Choroid plexus epithelial cell (primary cell): Measurements from ENCODE around the gene VTA1.
"Not testable (repeated sequence)": the region's sequence is repeated elsewhere in the genome, so short reads cannot be mapped to it uniquely, and the experiment has no call there.

ENCODE experiments used
- DNase-seq: peaks from one replicate; pipeline ENCODE4 v3.0.0-alpha.2; 2010; ENCODE audit warnings: low read depth
- H3K4me3 ChIP-seq: 2 replicates; pipeline ENCODE4 v1.5.1; 2011; ENCODE audit warnings: low read depth, mild to moderate bottlenecking, control low read depth, low read length, moderate library complexity
- TF ChIP-seq, protein P1 (sequence below): conservative IDR thresholded peaks from 2 replicates; pipeline ENCODE4 v1.5.1; 2011; ENCODE audit warnings: low read depth, mild to moderate bottlenecking, control low read depth, inconsistent platforms, low read length, moderate library complexity

Gene VTA1

DNA sequence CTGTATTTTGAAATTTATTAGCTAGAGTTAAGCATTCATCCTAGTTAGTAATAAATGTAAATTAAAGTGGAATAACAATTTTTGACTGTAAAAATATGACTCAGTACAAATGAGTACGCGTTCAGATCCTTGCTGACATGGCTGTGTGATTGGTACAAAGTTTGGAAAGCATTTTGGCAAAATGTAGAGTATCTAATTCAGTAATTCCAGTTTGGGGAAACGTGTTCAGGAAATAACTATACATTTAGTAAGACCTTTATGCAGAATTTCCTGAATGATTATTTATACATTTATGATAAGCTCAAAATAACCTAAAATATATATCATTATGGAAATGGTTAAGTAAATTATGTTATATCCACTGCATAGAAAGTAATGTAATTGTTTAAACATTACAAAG lies 8.0 kb downstream of the VTA1 start:
- H3K4me3 ChIP-seq, result no peak overlapping the region
- no peak for DNase-seq
- TF ChIP-seq, protein P1, sequence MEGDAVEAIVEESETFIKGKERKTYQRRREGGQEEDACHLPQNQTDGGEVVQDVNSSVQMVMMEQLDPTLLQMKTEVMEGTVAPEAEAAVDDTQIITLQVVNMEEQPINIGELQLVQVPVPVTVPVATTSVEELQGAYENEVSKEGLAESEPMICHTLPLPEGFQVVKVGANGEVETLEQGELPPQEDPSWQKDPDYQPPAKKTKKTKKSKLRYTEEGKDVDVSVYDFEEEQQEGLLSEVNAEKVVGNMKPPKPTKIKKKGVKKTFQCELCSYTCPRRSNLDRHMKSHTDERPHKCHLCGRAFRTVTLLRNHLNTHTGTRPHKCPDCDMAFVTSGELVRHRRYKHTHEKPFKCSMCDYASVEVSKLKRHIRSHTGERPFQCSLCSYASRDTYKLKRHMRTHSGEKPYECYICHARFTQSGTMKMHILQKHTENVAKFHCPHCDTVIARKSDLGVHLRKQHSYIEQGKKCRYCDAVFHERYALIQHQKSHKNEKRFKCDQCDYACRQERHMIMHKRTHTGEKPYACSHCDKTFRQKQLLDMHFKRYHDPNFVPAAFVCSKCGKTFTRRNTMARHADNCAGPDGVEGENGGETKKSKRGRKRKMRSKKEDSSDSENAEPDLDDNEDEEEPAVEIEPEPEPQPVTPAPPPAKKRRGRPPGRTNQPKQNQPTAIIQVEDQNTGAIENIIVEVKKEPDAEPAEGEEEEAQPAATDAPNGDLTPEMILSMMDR, result no peak

DNA sequence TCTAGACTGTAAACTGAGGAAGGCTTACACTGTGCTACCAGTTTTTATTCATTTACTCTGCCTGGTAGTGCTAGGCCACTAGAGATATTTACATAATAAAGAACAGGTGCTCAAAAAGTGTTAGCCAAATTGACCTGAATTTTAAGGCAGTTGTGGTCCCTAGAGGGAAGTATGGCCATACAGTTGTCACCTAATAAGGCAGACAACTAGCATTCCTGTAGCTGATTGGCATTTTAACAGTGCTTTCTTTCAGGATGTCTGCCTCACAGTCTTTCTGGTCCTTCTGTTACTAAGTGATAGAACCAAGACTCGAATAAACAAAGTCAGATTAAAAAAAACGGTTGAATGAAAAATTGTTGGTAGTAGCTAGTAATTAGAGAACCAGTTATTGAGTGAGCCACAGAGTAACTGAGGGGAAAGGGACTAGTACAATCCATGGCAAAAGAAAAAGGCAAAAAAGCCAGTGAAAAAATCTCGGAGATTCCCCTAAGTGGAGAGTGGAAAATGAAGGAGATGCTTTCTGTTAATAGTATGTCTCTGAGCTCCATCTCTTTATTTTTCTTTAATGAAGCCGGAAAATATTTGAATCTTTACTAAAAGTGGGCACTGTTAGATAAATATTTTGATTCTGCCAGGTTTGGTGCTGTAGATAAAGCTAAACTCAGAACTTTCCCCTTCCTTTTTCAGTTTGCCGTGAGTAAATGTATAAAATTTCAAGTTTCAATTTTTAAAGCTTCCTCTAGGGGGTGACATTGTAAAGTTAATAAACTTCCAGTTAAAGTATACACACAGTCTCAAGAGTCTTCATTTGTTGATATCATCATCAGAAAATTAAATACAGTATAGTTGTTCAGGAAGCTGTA lies 9.1 kb downstream of the VTA1 start:
- no peak overlapping the region for H3K4me3 ChIP-seq
- peak; percentile 54 for DNase-seq
- TF ChIP-seq, protein P1, result peak; percentile 40

DNA sequence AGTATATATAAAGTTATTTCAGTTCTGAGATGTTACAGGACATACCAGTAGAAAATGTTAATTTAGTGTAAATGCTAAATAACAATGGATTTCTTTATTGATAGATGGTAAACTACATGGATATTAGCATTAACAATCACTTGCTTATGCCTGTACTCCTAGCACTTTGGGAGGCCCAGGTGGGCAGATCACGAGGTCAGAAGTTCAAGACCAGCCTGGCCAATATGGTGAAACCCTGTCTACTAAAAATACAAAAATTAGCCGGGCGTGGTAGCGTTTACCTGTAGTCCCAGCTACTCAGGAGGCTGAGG lies 9.7 kb downstream of the VTA1 start:
- H3K4me3 ChIP-seq, DNase-seq: not testable (repeated sequence)

DNA sequence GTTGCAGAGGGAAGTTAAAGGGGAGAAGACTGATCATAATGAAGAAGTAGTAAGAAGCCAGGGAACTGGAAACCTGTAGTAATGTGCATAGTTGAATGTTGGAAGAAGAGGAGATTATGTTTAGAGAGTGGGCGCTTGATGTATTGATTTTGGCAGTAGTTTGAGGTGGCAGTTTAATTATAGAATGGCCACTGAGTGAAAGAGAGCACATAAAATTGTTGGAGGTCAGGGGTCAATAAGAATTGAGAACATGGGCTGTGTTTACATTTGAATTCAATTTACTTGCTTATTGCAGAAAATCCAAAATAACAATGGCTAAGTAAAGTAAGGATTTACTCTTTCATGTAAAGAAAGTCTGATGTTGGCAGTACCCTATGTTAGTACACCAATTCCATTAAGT lies 15.7 kb downstream of the VTA1 start:
- DNase-seq, result no peak
- TF ChIP-seq, protein P1, result no peak

DNA sequence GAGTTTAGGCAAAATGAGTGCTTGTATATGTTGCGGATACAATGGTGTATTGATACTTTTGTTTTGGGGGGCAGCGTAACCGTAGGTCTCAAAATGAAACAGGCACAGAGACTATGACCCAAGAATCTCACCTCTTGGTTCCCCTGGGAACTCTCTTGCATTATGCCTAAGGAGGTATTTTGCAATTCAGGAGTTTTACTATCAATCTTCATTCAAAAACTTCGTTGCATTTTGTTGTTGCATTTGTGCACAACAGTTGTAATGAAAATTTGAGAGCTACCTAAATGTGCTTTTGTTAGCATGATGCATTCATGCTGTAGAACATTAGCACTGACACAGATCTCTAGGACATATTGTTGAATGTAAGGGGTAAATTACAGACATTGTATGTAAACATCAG lies 18.2 kb downstream of the VTA1 start:
- peak; percentile 21 for DNase-seq
- TF ChIP-seq, protein P1, result no peak
- H3K4me3 ChIP-seq, result no peak overlapping the region

More for the DNA sequence above, 15.7 kb downstream of the VTA1 start:
- no peak overlapping the region for H3K4me3 ChIP-seq

DNA sequence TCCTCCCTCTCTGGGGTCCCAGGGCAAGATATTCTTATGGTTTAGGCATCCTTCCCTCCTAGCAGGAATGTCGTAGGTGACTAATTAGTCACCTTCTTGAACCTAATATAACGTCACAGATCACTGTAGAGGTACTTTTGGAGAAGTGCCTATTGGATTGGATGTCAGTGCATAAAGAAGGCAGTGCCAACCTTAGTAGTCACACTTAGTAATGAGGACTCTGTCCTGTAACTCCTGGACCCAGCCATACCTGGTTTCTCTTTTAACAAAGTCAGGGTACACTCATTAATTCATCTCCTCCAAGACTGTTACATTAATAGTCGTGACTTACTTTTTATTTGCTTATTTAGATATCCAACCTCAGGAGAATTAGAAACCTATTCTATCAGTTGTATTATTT lies 20.0 kb downstream of the VTA1 start:
- no peak overlapping the region for H3K4me3 ChIP-seq
- no peak for DNase-seq
- TF ChIP-seq, protein P1, result no peak

DNA sequence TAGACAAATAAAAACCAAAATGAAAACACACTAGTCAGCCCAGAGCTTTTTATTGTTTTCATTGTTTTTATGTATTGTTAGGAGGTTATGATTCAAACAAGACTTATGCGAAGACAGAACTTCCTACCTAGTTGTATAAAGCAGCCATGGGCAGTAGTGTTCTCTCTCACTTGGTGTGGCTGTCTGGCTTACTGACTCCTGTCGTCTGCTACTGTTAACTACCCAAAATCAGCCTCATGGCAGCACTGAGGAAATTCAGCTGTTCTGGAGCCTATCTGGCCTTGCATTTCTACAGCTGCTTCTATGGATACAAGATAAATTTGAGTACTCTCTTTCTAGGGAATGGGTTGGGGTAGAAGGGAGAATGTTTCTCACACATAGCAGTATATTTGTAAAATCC lies 20.4 kb downstream of the VTA1 start:
- TF ChIP-seq, protein P1, result no peak
- no peak for DNase-seq

DNA sequence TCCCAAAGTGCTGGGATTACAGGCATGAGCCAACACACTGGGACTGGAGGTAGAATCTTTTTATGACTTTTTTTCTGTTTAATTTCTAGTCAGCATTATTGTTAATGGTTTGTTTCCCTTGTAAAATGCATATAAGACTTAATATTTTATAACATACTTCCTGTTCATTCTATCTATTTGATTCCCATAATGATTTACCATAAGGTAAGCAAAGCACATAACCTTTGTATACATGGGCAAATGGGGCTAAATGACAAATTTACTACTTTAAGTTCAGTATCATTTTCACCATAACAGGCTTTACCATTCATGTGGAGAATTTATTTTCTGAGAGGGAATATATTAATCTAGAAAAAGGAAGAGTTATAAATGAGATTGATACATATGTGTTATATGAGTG lies 24.3 kb downstream of the VTA1 start:
- TF ChIP-seq, protein P1, result no peak
- DNase-seq, result no peak
- no peak overlapping the region for H3K4me3 ChIP-seq

More for the DNA sequence above, 20.4 kb downstream of the VTA1 start:
- no peak overlapping the region for H3K4me3 ChIP-seq
